ENCODE measurements around the gene ATP13A5.

Gene ATP13A5

GRCh38 chr3:193292386-193292785 lies 86.2 kb downstream of the ATP13A5 start:
- no peak for FAIRE-seq

GRCh38 chr3:193271101-193271840 lies 107.3 kb downstream of the ATP13A5 start:
- no peak for FAIRE-seq
- no peak for TF ChIP-seq PAX5 (IDR thresholded peaks at IDR 0.05; ENCODE audit: insufficient read depth, low read length, severe bottlenecking)
- TF ChIP-seq TAF1 (IDR thresholded peaks at IDR 0.05; ENCODE audit: low read depth, low read length): no peak
- no peak for TF ChIP-seq POU2F2 (IDR thresholded peaks at IDR 0.05; ENCODE audit: low read depth, low read length)
- TF ChIP-seq SPI1 (IDR thresholded peaks at IDR 0.05; ENCODE audit: low read depth, low read length): no peak
- no peak for TF ChIP-seq POLR2AphosphoS5 (IDR thresholded peaks at IDR 0.05; ENCODE audit: low read depth, low read length)
- TF ChIP-seq POLR2A (IDR thresholded peaks at IDR 0.05; ENCODE audit: low read depth, low read length): no peak
- no peak for DNase-seq (ENCODE audit: insufficient read length, low spot score)

More at GRCh38 chr3:193292386-193292785, 86.2 kb downstream of the ATP13A5 start:
- TF ChIP-seq POLR2AphosphoS5 (IDR thresholded peaks at IDR 0.05; ENCODE audit: low read depth, low read length) (no peak), PAX5 (IDR thresholded peaks at IDR 0.05; ENCODE audit: insufficient read depth, low read length, severe bottlenecking) (no peak), POLR2A (IDR thresholded peaks at IDR 0.05; ENCODE audit: low read depth, low read length) (no peak), POU2F2 (IDR thresholded peaks at IDR 0.05; ENCODE audit: low read depth, low read length) (no peak), SPI1 (IDR thresholded peaks at IDR 0.05; ENCODE audit: low read depth, low read length) (no peak), TAF1 (IDR thresholded peaks at IDR 0.05; ENCODE audit: low read depth, low read length) (no peak)
- DNase-seq (ENCODE audit: insufficient read length, low spot score): no peak

GRCh38 chr3:193270451-193270850 lies 108.1 kb downstream of the ATP13A5 start:
- TF ChIP-seq POU2F2 (IDR thresholded peaks at IDR 0.05; ENCODE audit: low read depth, low read length) (no peak), POLR2AphosphoS5 (IDR thresholded peaks at IDR 0.05; ENCODE audit: low read depth, low read length) (no peak), POLR2A (IDR thresholded peaks at IDR 0.05; ENCODE audit: low read depth, low read length) (no peak), SPI1 (IDR thresholded peaks at IDR 0.05; ENCODE audit: low read depth, low read length) (no peak), TAF1 (IDR thresholded peaks at IDR 0.05; ENCODE audit: low read depth, low read length) (no peak), PAX5 (IDR thresholded peaks at IDR 0.05; ENCODE audit: insufficient read depth, low read length, severe bottlenecking) (no peak)
- FAIRE-seq (no peak), DNase-seq (ENCODE audit: insufficient read length, low spot score) (no peak)

- TF ChIP-seq POLR2A (IDR thresholded peaks at IDR 0.05; ENCODE audit: low read depth, low read length) (no peak), POLR2AphosphoS5 (IDR thresholded peaks at IDR 0.05; ENCODE audit: low read depth, low read length) (no peak), POU2F2 (IDR thresholded peaks at IDR 0.05; ENCODE audit: low read depth, low read length) (no peak), TAF1 (IDR thresholded peaks at IDR 0.05; ENCODE audit: low read depth, low read length) (no peak), PAX5 (IDR thresholded peaks at IDR 0.05; ENCODE audit: insufficient read depth, low read length, severe bottlenecking) (no peak), SPI1 (IDR thresholded peaks at IDR 0.05; ENCODE audit: low read depth, low read length) (no peak)
- FAIRE-seq (no peak), DNase-seq (ENCODE audit: insufficient read length, low spot score) (no peak)
Observed at GRCh38 chr3:193269343-193270028, 109.1 kb downstream of the ATP13A5 start.

- FAIRE-seq (no peak), DNase-seq (ENCODE audit: insufficient read length, low spot score) (no peak)
- no peak for TF ChIP-seq POLR2A (IDR thresholded peaks at IDR 0.05; ENCODE audit: low read depth, low read length)
- TF ChIP-seq POLR2AphosphoS5 (IDR thresholded peaks at IDR 0.05; ENCODE audit: low read depth, low read length): no peak
- no peak for TF ChIP-seq PAX5 (IDR thresholded peaks at IDR 0.05; ENCODE audit: insufficient read depth, low read length, severe bottlenecking)
Observed at GRCh38 chr3:193262707-193263106, 115.8 kb downstream of the ATP13A5 start.

- no peak for FAIRE-seq
- TF ChIP-seq POU2F2 (IDR thresholded peaks at IDR 0.05; ENCODE audit: low read depth, low read length) (no peak), POLR2AphosphoS5 (IDR thresholded peaks at IDR 0.05; ENCODE audit: low read depth, low read length) (no peak), SPI1 (IDR thresholded peaks at IDR 0.05; ENCODE audit: low read depth, low read length) (no peak), POLR2A (IDR thresholded peaks at IDR 0.05; ENCODE audit: low read depth, low read length) (no peak), TAF1 (IDR thresholded peaks at IDR 0.05; ENCODE audit: low read depth, low read length) (no peak), PAX5 (IDR thresholded peaks at IDR 0.05; ENCODE audit: insufficient read depth, low read length, severe bottlenecking) (no peak)
- DNase-seq (ENCODE audit: insufficient read length, low spot score): no peak
Observed at GRCh38 chr3:193261970-193262369, 116.6 kb downstream of the ATP13A5 start.

- TF ChIP-seq TAF1 (IDR thresholded peaks at IDR 0.05; ENCODE audit: low read depth, low read length) (no peak), PAX5 (IDR thresholded peaks at IDR 0.05; ENCODE audit: insufficient read depth, low read length, severe bottlenecking) (no peak), SPI1 (IDR thresholded peaks at IDR 0.05; ENCODE audit: low read depth, low read length) (no peak), POU2F2 (IDR thresholded peaks at IDR 0.05; ENCODE audit: low read depth, low read length) (no peak), POLR2AphosphoS5 (IDR thresholded peaks at IDR 0.05; ENCODE audit: low read depth, low read length) (no peak), POLR2A (IDR thresholded peaks at IDR 0.05; ENCODE audit: low read depth, low read length) (no peak)
- DNase-seq (ENCODE audit: insufficient read length, low spot score): no peak
- no peak for FAIRE-seq
Observed at GRCh38 chr3:193253986-193254660, 124.4 kb downstream of the ATP13A5 start.

- no peak for DNase-seq (ENCODE audit: insufficient read length, low spot score)
- FAIRE-seq: no peak
- TF ChIP-seq SPI1 (IDR thresholded peaks at IDR 0.05; ENCODE audit: low read depth, low read length) (no peak), TAF1 (IDR thresholded peaks at IDR 0.05; ENCODE audit: low read depth, low read length) (no peak), PAX5 (IDR thresholded peaks at IDR 0.05; ENCODE audit: insufficient read depth, low read length, severe bottlenecking) (no peak)
Observed at GRCh38 chr3:193250492-193250891, 128.1 kb downstream of the ATP13A5 start.

GRCh38 chr3:193248848-193249468 lies 129.6 kb downstream of the ATP13A5 start:
- FAIRE-seq: no peak

More at GRCh38 chr3:193248848-193249468, 129.6 kb downstream of the ATP13A5 start:
- TF ChIP-seq POU2F2 (IDR thresholded peaks at IDR 0.05; ENCODE audit: low read depth, low read length) (no peak), POLR2A (IDR thresholded peaks at IDR 0.05; ENCODE audit: low read depth, low read length) (no peak), SPI1 (IDR thresholded peaks at IDR 0.05; ENCODE audit: low read depth, low read length) (no peak)
- DNase-seq (ENCODE audit: insufficient read length, low spot score): no peak

Measured in GM12891 (cell line).